ENCODE measurements around the gene RTP4. TPM values are rescaled to one million over a fixed set of nuclear protein-coding genes. Genes with fewer than 3 reads are reported as not detected.

The RTP4 gene
- total RNA-seq (2021; ENCODE audit: unreplicated experiment) (2.5 TPM), Bru-seq, nascent RNA (percentile 46 among the genes with signal in this experiment), BruChase-seq, experiment 1, labeled RNA remaining after a 2-hour chase (percentile 44 among the genes with signal in this experiment), BruChase-seq, experiment 2, labeled RNA remaining after a 6-hour chase (percentile 28 among the genes with signal in this experiment)
- 0.65 TPM for polyA plus RNA-seq (2012; ENCODE audit: insufficient read length)
- long read RNA-seq, partial matches to known transcripts = 0 of 4 reads
- long read RNA-seq, other reads (novel, unspliced or antisense) = 3 of 4 reads

GRCh38 chr3:187368251-187369088 lies at the start of gene RTP4:
Gene RTP4 (plus strand): TSS chr3:187368385. CDS start chr3:187368442, 57 bp downstream.
- Histone ChIP-seq H3K9me3 (ENCODE audit: control insufficient read depth, insufficient read depth, low read depth, low read length) (no peaks in the 10 kb centered on the region), H3K4me1 (ENCODE audit: control insufficient read depth, insufficient read depth, low read length) (peaks cover 7% of the 10 kb centered on the region), H3K4me3 (ENCODE audit: low read depth in 2 of 2, low read length in 2 of 2) (peak within 1 kb of the TSS; percentile 24 to 58), H3K36me3 (ENCODE audit: control insufficient read depth, insufficient read depth, low read length) (no peaks in the 10 kb centered on the region), H3K27me3 (ENCODE audit: control insufficient read depth, insufficient read depth, low read length) (no peaks in the 10 kb centered on the region), H3K27ac (ENCODE audit: low read length) (peak within 1 kb of the TSS; percentile 94)
- in situ Hi-C loops (cut with HindIII; ENCODE audit: low pct_unique_long_range_greater_than_20kb, low sequenced_read_pairs) (no loop called here), intact Hi-C loops (cut with micrococcal nuclease; ENCODE audit: unreplicated experiment) (no loop called here)
- TF ChIP-seq SIN3A (IDR thresholded peaks at IDR 0.05; ENCODE audit: borderline replicate concordance, insufficient read depth, low read depth, low read length) = no peak
- no peak for TF ChIP-seq REST (IDR thresholded peaks at IDR 0.05; ENCODE audit: insufficient read depth in 1 of 2, low read depth in 2 of 2, low read length in 1 of 2)
- TF ChIP-seq POLR2AphosphoS5 (IDR thresholded peaks at IDR 0.05; ENCODE audit: low read depth, low read length) = no peak
- TF ChIP-seq TCF7L2 (IDR thresholded peaks at IDR 0.05; ENCODE audit: low read depth, low read length) = no peak
- TF ChIP-seq CTCF (IDR thresholded peaks at IDR 0.05) = no peak
- ATAC-seq = peak; percentile 80
- TSS peak; percentile 88 for BruUV-seq (replicated peaks)
- POLR2A ChIA-PET = interaction anchor here (0.6 to 0.7 kb wide), 2 partner anchors 27 to 82 kb away, joined by 3 read pairs; no protein-coding TSS in a partner anchor
- peak; percentile 10 for DNase-seq (ENCODE audit: low read depth, low spot score)
- CTCF ChIA-PET = interaction anchor here (0.5 to 0.6 kb wide), 3 partner anchors 20 to 244 kb away, joined by 3 to 5 read pairs (median 3); partner anchors contain the start of gene RPL39L

- BruUV-seq (replicated peaks) = no TSS peak
- TF ChIP-seq POLR2AphosphoS5 (IDR thresholded peaks at IDR 0.05; ENCODE audit: low read depth, low read length) = no peak
- TF ChIP-seq CTCF (IDR thresholded peaks at IDR 0.05) = peak; percentile 85
- ATAC-seq (peak; percentile 67), DNase-seq (ENCODE audit: low read depth, low spot score) (no peak)
- H3K36me3 ChIP-seq (ENCODE audit: control insufficient read depth, insufficient read depth, low read length) = no peaks in the 10 kb centered on the region
- intact Hi-C loops (cut with micrococcal nuclease; ENCODE audit: unreplicated experiment) = loop anchor here (1.0 to 10.0 kb wide), 5 partner anchors 99 to 395 kb away; no protein-coding TSS in a partner anchor
- no peaks in the 10 kb centered on the region for H3K9me3 ChIP-seq (ENCODE audit: control insufficient read depth, insufficient read depth, low read depth, low read length)
- peaks cover 9% of the 10 kb centered on the region; the same call in 1 of the 2 replicates for H3K27me3 ChIP-seq (ENCODE audit: control insufficient read depth, insufficient read depth, low read length)
- ChIA-PET CTCF (interaction anchor here (0.6 to 5.6 kb wide), 12 partner anchors 11 to 390 kb away, joined by 3 to 152 read pairs (median 4); no protein-coding TSS in a partner anchor), POLR2A (no interaction called here)
- H3K27ac ChIP-seq (ENCODE audit: low read length) = peak overlapping the region; percentile 83
- in situ Hi-C loops (cut with HindIII; ENCODE audit: low pct_unique_long_range_greater_than_20kb, low sequenced_read_pairs) = loop anchor here (25.0 kb wide), 1 partner anchor 368 kb away; no protein-coding TSS in a partner anchor
- peaks cover 15% of the 10 kb centered on the region for H3K4me1 ChIP-seq (ENCODE audit: control insufficient read depth, insufficient read depth, low read length)
- H3K4me3 ChIP-seq (ENCODE audit: low read depth in 2 of 2, low read length in 2 of 2) = peak overlapping the region; percentile 27 to 56
These were observed 49.2 kb upstream of the RTP4 start for GRCh38 chr3:187318819-187319616.
